ENCODE measurements around the gene BEGAIN.

GRCh38 chr14:100582496-100583165, 4.6 kb downstream of the BEGAIN start:
- no peak for TF ChIP-seq CTCF (IDR thresholded peaks at IDR 0.05)
- TF ChIP-seq POLR2AphosphoS5 (IDR thresholded peaks at IDR 0.05), result no peak
- TF ChIP-seq POLR2A (IDR thresholded peaks at IDR 0.05; ENCODE audit: low read depth), result no peak
- no peak for TF ChIP-seq EP300 (IDR thresholded peaks at IDR 0.05)

All from esophagus muscularis mucosa (tissue), 4 donors.